Rectal smooth muscle tissue (tissue), 1 donor: Measurements from ENCODE around the gene TBC1D22A.
A peak's percentile ranks its signal among the peaks of the same experiment; 100 is the strongest.

Experiments
- H3K27ac ChIP-seq: one replicate; pipeline ENCODE4 v1.7.0; 2013; ENCODE audit warnings: low read depth, low read length, inconsistent platforms
- H3K27me3 ChIP-seq: one replicate; pipeline ENCODE4 v1.7.0; 2013; ENCODE audit warnings: low read length; ENCODE audit not compliant: control insufficient read depth, insufficient read depth
- H3K36me3 ChIP-seq: one replicate; pipeline ENCODE4 v1.7.0; 2013; ENCODE audit warnings: low read length; ENCODE audit not compliant: control insufficient read depth, insufficient read depth
- H3K4me1 ChIP-seq: one replicate; pipeline ENCODE4 v1.7.0; 2013; ENCODE audit warnings: low read length; ENCODE audit not compliant: control insufficient read depth, insufficient read depth
- H3K4me3 ChIP-seq: one replicate; pipeline ENCODE4 v1.7.0; 2013; ENCODE audit warnings: low read length
- H3K9ac ChIP-seq: one replicate; pipeline ENCODE4 v1.7.0; 2013; ENCODE audit warnings: low read length

TBC1D22A gene

GRCh38 chr22:46830841-46831240, 68.4 kb downstream of the TBC1D22A start:
- Histone ChIP-seq H3K4me3 (no peak overlapping the region), H3K36me3 (peaks cover 4% of the 10 kb centered on the region), H3K4me1 (peaks cover 28% of the 10 kb centered on the region), H3K9ac (no peak overlapping the region), H3K27ac (peak overlapping the region; percentile 79), H3K27me3 (no peaks in the 10 kb centered on the region)

DNA sequence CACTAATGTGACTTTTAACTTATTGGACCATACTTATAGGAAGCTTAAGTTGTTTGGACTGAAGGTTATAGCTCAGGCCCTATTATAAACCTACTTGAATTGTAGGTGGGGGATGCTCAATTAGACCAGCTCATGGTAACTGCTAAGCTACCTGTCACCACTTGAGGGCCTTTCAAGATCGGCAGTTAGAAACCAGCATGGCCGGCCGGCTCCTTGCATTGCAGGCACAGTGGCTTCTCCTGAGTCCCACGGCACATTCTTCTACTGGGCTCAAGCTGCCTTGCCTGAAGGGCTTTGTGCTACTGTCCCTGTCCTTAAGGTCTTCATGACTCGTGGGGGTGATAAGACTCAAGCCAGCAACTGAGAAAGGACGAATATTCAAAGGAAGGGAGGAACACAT, 70.8 kb downstream of the TBC1D22A start:
- Histone ChIP-seq H3K4me3 (no peak overlapping the region), H3K36me3 (no peaks in the 10 kb centered on the region), H3K4me1 (peaks cover 28% of the 10 kb centered on the region), H3K27me3 (no peaks in the 10 kb centered on the region), H3K9ac (no peak overlapping the region), H3K27ac (no peak overlapping the region)

- no peaks in the 10 kb centered on the region for H3K27me3 ChIP-seq
- no peaks in the 10 kb centered on the region for H3K36me3 ChIP-seq
- no peak overlapping the region for H3K9ac ChIP-seq
- no peak overlapping the region for H3K27ac ChIP-seq
- H3K4me3 ChIP-seq = no peak overlapping the region
- peaks cover 20% of the 10 kb centered on the region for H3K4me1 ChIP-seq
These were observed 71.7 kb downstream of the TBC1D22A start for GRCh38 chr22:46834021-46834737.

DNA sequence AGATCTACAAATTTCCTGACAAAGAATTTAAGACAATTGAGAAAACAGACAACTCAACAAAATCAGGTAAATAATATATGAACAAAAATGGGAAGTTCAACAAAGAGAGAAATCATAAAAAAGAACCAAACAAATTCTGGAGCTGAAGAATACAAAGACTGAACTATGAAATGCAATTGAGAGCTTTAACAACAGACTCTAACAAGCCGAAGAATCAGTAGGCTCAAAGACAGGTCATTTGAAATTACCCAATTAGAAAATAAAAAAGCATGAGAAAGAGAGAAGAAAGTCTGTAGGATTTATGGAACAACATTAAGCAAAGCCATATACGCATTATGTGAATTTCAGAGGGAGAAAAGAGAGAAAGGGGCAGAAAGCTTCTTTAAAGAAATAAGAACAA, 72.8 kb downstream of the TBC1D22A start:
- Histone ChIP-seq H3K9ac (no peak overlapping the region), H3K36me3 (no peaks in the 10 kb centered on the region), H3K4me1 (peaks cover 9% of the 10 kb centered on the region), H3K27me3 (no peaks in the 10 kb centered on the region), H3K27ac (no peak overlapping the region), H3K4me3 (no peak overlapping the region)

- Histone ChIP-seq H3K27ac (no peak overlapping the region), H3K9ac (no peak overlapping the region), H3K4me1 (peaks cover 5% of the 10 kb centered on the region), H3K36me3 (no peaks in the 10 kb centered on the region), H3K27me3 (no peaks in the 10 kb centered on the region), H3K4me3 (no peak overlapping the region)
These were observed 73.2 kb downstream of the TBC1D22A start for GRCh38 chr22:46835693-46836092.

DNA sequence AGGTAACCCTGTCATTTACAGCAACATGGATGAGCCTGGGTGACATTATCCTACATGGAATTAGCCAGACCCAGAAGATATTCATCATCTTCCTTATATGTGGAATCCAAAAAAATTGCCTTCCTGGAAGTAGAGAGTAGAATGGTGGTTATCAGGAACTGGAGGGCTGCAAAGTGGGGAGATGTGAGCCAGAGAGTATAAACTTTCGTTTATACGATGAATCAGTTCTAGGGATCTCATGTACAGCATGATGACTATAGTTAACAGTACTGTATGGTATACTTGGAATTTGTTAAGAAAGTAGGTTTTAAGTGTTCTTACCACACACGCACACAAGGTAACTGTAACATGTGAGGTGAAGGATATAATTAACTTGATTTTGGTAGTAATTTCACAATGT, 79.1 kb downstream of the TBC1D22A start:
- Histone ChIP-seq H3K27me3 (no peaks in the 10 kb centered on the region), H3K4me3 (no peak overlapping the region), H3K27ac (no peak overlapping the region), H3K4me1 (peaks cover 5% of the 10 kb centered on the region), H3K36me3 (no peaks in the 10 kb centered on the region), H3K9ac (no peak overlapping the region)

DNA sequence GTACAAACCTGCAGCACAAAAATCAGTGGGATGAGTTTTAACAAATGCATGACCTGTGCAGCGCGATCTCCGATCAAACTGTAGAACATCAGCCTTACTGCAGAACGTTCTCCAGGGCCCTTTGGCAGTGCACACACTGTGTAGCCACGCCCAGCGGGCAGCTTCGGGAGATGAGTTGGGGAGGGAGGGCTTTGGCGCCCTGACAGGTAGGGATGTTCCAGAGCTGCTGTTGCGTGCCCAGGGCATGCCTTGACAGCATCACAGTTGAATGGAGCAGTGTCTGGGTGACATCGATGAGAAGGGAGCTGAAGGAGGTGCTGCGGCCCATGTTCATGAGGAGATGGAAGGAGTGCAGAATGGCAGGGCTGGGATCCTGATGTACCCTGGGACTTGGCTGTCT, 80.2 kb downstream of the TBC1D22A start:
- Histone ChIP-seq H3K27me3 (no peaks in the 10 kb centered on the region), H3K36me3 (peaks cover 3% of the 10 kb centered on the region), H3K4me3 (no peak overlapping the region), H3K27ac (no peak overlapping the region), H3K9ac (no peak overlapping the region), H3K4me1 (peaks cover 5% of the 10 kb centered on the region)

GRCh38 chr22:46843821-46844255, 81.4 kb downstream of the TBC1D22A start:
- no peak overlapping the region for H3K4me3 ChIP-seq
- H3K27me3 ChIP-seq = no peaks in the 10 kb centered on the region
- H3K9ac ChIP-seq = no peak overlapping the region
- no peak overlapping the region for H3K27ac ChIP-seq
- H3K4me1 ChIP-seq = peaks cover 5% of the 10 kb centered on the region
- peaks cover 3% of the 10 kb centered on the region for H3K36me3 ChIP-seq

GRCh38 chr22:46844606-46845210, 82.3 kb downstream of the TBC1D22A start:
- Histone ChIP-seq H3K4me1 (peaks cover 5% of the 10 kb centered on the region), H3K36me3 (peaks cover 3% of the 10 kb centered on the region), H3K9ac (no peak overlapping the region), H3K4me3 (peak overlapping the region; percentile 34), H3K27ac (peak overlapping the region; percentile 12), H3K27me3 (no peaks in the 10 kb centered on the region)

GRCh38 chr22:46845296-46846149, 83.1 kb downstream of the TBC1D22A start:
- peak overlapping the region; percentile 12 for H3K27ac ChIP-seq
- peak overlapping the region; percentile 42 for H3K4me3 ChIP-seq

DNA sequence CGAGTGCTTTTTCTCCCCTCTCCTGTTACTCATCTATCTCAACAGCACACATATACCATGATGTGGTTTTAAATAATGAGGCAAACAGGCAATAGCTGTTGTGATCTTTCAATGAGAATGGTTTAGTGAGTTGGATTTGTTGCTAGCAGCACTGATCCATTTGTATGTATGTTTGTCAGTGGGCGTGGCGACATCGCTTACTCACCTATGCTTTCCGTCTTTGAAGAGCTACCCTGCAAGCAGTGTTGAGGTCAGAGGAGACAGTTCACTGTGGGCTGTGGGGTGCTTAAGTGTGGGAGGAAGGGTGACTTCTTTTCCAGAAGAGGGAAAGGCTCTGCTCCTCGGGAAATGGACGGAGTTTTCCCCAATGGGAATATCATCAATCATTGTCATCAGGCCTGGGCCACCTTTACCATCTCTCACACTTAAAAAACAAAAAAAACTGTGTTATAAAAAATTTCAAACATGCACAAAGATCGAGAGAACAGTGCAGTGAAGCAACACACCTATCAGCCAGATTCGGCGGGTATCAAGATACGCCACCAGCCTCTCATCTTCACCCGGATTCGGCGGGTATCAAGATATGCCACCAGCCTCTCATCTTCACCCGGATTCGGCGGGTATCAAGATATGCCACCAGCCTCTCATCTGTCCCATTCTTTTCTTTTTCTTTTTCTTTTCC, 83.8 kb downstream of the TBC1D22A start:
- no peak overlapping the region for H3K27ac ChIP-seq
- peaks cover 3% of the 10 kb centered on the region for H3K36me3 ChIP-seq
- H3K4me1 ChIP-seq = peaks cover 5% of the 10 kb centered on the region
- no peak overlapping the region for H3K9ac ChIP-seq
- H3K4me3 ChIP-seq = no peak overlapping the region
- no peaks in the 10 kb centered on the region for H3K27me3 ChIP-seq

More at GRCh38 chr22:46845296-46846149, 83.1 kb downstream of the TBC1D22A start:
- no peaks in the 10 kb centered on the region for H3K27me3 ChIP-seq
- H3K36me3 ChIP-seq = peaks cover 3% of the 10 kb centered on the region
- peaks cover 5% of the 10 kb centered on the region for H3K4me1 ChIP-seq
- no peak overlapping the region for H3K9ac ChIP-seq

DNA sequence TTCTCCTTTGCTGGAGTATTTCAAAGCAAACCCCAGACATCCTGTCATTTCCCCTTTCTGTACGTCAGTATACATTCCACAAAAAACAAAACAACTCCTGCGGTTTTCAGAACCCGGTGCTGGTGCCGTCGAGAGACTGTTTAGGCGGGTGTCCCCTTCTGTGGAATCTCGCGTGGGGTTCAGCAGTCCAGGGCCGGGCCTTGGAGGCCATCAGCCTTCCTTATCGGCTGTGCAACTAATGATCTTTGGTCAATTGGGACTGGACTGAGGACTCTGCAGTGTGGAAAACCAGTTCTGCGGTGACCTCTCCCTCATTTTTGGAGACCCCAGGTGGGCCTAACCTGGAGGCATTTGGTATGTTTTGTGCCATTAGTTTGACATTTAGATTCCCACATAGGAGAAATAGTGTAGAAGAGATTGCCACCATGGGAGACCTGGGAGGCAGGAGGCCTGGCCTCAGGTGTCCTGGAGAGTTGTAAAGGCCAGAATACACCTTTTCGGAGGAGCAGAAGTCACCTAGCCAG, 84.4 kb downstream of the TBC1D22A start:
- Histone ChIP-seq H3K9ac (no peak overlapping the region), H3K4me1 (peaks cover 5% of the 10 kb centered on the region), H3K36me3 (peaks cover 3% of the 10 kb centered on the region), H3K27ac (no peak overlapping the region), H3K27me3 (no peaks in the 10 kb centered on the region), H3K4me3 (no peak overlapping the region)
